ENCODE measurements around the gene ASIC1. TPM values are rescaled to one million over a fixed set of nuclear protein-coding genes. Genes with fewer than 3 reads are reported as not detected.

The ASIC1 gene
- total and polyA plus RNA-seq, 2 of the 13 experiments (the other 11 are each of a cell fraction or from before 2014, with no cell fraction given): 0.44 to 1.5 TPM

DNA sequence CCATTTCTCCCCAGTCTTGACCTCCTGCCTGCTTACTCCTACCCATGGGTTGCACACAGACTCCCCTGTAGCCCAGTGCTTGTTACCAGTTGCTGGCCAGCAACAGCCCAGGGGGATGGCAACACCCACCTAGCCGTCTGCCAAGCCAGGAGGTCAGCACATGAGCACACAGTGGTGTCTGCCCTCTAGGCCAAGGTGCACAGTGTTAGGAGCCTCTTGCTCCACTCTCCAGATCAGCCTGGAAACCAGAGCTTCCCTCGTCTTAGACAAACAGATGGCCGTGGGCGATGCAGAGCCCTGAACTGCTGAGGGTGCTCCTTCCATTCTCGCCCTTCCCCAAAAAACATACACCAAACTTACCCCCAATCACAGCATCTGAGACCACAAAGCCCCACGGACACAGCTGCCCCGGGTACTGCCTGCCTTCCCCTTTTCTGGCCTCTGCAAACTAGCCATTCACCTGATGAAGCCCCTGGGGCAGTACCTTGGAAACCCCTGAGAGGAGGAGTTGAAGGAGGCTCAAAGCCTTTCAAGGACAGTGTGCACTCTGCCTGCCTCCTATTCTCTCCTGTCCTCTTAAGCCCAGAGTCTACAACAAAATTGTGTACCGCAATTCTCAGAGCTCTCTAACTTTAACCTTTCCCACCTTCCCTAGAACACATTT lies 45.4 kb downstream of the ASIC1 start (continued):
- TF ChIP-seq, protein P1, sequence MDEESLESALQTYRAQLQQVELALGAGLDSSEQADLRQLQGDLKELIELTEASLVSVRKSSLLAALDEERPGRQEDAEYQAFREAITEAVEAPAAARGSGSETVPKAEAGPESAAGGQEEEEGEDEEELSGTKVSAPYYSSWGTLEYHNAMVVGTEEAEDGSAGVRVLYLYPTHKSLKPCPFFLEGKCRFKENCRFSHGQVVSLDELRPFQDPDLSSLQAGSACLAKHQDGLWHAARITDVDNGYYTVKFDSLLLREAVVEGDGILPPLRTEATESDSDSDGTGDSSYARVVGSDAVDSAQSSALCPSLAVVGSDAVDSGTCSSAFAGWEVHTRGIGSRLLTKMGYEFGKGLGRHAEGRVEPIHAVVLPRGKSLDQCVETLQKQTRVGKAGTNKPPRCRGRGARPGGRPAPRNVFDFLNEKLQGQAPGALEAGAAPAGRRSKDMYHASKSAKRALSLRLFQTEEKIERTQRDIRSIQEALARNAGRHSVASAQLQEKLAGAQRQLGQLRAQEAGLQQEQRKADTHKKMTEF (CRISPR knock-in tag; IDR thresholded peaks at IDR 0.05): no peak
- no peak for TF ChIP-seq ZNF558 (CRISPR knock-in tag; IDR thresholded peaks at IDR 0.05; ENCODE audit: borderline replicate concordance)
- TF ChIP-seq ZNF788 (CRISPR knock-in tag; IDR thresholded peaks at IDR 0.05; ENCODE audit: borderline replicate concordance): no peak
- TF ChIP-seq PITX1 (CRISPR knock-in tag; IDR thresholded peaks at IDR 0.05): peak; percentile 15; the same call in 1 of the 2 replicates
- TF ChIP-seq HMGA1 (CRISPR knock-in tag; conservative IDR thresholded peaks at IDR 0.05): no peak
- TF ChIP-seq MEIS1 (CRISPR knock-in tag; IDR thresholded peaks at IDR 0.05; ENCODE audit: borderline replicate concordance): no peak
- no peak for TF ChIP-seq ZBED4 (CRISPR knock-in tag; IDR thresholded peaks at IDR 0.05; ENCODE audit: borderline replicate concordance)
- TF ChIP-seq, protein P2, sequence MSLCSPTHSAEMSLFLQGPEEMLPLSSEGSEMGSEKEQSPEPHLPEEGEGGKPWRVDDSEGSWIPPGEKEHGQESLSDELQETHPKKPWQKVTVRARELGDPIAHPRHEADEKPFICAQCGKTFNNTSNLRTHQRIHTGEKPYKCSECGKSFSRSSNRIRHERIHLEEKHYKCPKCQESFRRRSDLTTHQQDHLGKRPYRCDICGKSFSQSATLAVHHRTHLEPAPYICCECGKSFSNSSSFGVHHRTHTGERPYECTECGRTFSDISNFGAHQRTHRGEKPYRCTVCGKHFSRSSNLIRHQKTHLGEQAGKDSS (CRISPR knock-in tag; IDR thresholded peaks at IDR 0.05; ENCODE audit: borderline replicate concordance, low read depth): no peak
- TF ChIP-seq MIER3 (CRISPR knock-in tag; IDR thresholded peaks at IDR 0.05; ENCODE audit: borderline replicate concordance): no peak; the same call in 1 of the 2 replicates
- TF ChIP-seq BHLHE40 (IDR thresholded peaks at IDR 0.05; ENCODE audit: low read length): peak; percentile 76; the same call in 1 of the 2 replicates
- no peak for TF ChIP-seq ZBTB21 (CRISPR knock-in tag; IDR thresholded peaks at IDR 0.05)
- TF ChIP-seq, protein P3, sequence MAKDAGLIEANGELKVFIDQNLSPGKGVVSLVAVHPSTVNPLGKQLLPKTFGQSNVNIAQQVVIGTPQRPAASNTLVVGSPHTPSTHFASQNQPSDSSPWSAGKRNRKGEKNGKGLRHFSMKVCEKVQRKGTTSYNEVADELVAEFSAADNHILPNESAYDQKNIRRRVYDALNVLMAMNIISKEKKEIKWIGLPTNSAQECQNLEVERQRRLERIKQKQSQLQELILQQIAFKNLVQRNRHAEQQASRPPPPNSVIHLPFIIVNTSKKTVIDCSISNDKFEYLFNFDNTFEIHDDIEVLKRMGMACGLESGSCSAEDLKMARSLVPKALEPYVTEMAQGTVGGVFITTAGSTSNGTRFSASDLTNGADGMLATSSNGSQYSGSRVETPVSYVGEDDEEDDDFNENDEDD (CRISPR knock-in tag; IDR thresholded peaks at IDR 0.05; ENCODE audit: borderline replicate concordance): no peak
- 0 out of 2 replicates have a peak, but pooled peaks have one; percentile 33 for TF ChIP-seq THAP11 (CRISPR knock-in tag; IDR thresholded peaks at IDR 0.05)
- TF ChIP-seq ZNF589 (CRISPR knock-in tag; conservative IDR thresholded peaks at IDR 0.05): no peak
- TF ChIP-seq, protein P4, sequence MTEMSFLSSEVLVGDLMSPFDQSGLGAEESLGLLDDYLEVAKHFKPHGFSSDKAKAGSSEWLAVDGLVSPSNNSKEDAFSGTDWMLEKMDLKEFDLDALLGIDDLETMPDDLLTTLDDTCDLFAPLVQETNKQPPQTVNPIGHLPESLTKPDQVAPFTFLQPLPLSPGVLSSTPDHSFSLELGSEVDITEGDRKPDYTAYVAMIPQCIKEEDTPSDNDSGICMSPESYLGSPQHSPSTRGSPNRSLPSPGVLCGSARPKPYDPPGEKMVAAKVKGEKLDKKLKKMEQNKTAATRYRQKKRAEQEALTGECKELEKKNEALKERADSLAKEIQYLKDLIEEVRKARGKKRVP (CRISPR knock-in tag; IDR thresholded peaks at IDR 0.05): no peak
- TF ChIP-seq MYPOP (CRISPR knock-in tag; IDR thresholded peaks at IDR 0.05): no peak
- TF ChIP-seq RCOR2 (CRISPR knock-in tag; IDR thresholded peaks at IDR 0.05): no peak
- no peak for TF ChIP-seq ZNF747 (CRISPR knock-in tag; IDR thresholded peaks at IDR 0.05; ENCODE audit: borderline replicate concordance)

Measured in HepG2 (cell line).